IPS DF 6.9 (cell line): ENCODE measurements around the gene GUCA2A.

ENCODE experiments used
- DNase-seq: peaks from one replicate; pipeline ENCODE4 v3.0.0-alpha.2; 2013; ENCODE audit warnings: low read depth, low spot score
- H3K27ac ChIP-seq: one replicate; pipeline ENCODE4 v1.5.1; 2013; ENCODE audit warnings: low read length, control low read depth
- H3K27me3 ChIP-seq: 2 replicates; pipeline ENCODE4 v1.6.1; 2013; ENCODE audit warnings: mild to moderate bottlenecking, low read length; ENCODE audit not compliant: control insufficient read depth, insufficient read depth
- H3K36me3 ChIP-seq: 2 replicates; pipeline ENCODE4 v1.6.1; 2013; ENCODE audit warnings: low read length; ENCODE audit not compliant: control insufficient read depth, insufficient read depth
- H3K4me1 ChIP-seq: 2 replicates; pipeline ENCODE4 v1.6.1; 2013; ENCODE audit warnings: low read length; ENCODE audit not compliant: control insufficient read depth, insufficient read depth
- H3K4me3 ChIP-seq: 2 replicates; pipeline ENCODE4 v1.5.1; 2013; ENCODE audit warnings: mild to moderate bottlenecking, low read length
- H3K9me3 ChIP-seq: 2 replicates; pipeline ENCODE4 v1.6.1; 2013; ENCODE audit warnings: low read length, inconsistent platforms; ENCODE audit not compliant: control insufficient read depth, insufficient read depth
- WGBS: extraction: QIAGEN DNeasy Blood & Tissue Kit; methylation state at CpG from one replicate; pipeline ENCODE4 v1.1.7; 2013; ENCODE audit warnings: mixed read lengths, missing lambda C conversion rate; ENCODE audit not compliant: insufficient read length, insufficient coverage; 5-methylcytosine and 5-hydroxymethylcytosine counted together

Gene GUCA2A

DNA sequence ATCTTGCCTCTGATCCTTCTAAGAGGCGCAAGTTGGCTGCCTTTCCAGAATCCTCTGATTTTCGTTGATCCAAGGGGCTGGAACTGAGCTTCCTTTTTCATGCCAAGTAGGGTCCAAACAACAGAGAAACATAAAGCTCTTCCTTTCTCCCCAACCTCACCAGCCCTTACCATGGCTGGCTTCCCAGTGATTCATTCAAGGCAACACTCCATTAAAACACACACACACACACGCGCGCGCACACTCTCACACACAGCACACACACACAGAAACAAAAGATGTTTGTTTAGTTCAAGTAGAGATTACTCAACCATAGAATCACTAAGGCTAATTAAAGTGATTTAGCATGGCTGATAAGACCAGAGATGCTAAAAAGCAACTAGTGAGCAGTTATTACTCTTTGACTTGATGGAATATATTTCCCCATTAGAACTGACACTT lies 13.0 kb upstream of the GUCA2A start:
- H3K27me3 ChIP-seq: no peaks in the 10 kb centered on the region
- peaks cover 4% of the 10 kb centered on the region; the same call in 1 of the 2 replicates for H3K36me3 ChIP-seq
- no CpG with 5 or more reads among the region's 6 CpGs for WGBS
- H3K27ac ChIP-seq: no peak overlapping the region
- H3K4me3 ChIP-seq: no peak overlapping the region
- no peak for DNase-seq
- no peaks in the 10 kb centered on the region for H3K9me3 ChIP-seq
- H3K4me1 ChIP-seq: no peaks in the 10 kb centered on the region

DNA sequence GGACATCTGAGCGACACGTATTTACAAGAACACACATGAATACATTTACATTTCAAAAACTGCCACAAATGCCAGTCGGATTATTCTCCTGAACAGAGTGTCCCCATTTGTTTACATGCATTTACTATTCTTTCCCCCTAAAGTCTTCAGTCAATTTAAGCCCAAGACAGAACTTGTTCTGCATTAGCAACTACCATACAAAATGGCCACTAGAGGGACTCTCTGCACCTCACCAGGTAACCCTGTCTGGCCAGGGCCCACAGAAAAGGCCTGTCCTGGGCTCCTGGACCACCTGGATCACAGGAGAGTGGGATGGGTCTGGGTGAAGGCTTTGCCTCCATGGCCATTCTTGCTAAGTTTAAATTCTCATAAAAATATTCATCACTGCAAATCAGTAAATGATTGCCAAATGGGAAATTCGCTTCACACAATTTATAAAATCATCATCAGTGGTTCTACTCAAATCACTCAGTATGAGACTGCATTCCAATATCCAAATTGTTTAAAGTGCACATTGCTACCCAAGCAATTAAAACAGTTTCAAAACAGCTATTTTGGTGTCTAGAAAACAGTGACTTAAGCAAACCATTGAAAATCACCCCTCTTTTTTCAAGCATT lies 12.5 kb upstream of the GUCA2A start:
- no peaks in the 10 kb centered on the region for H3K27me3 ChIP-seq
- WGBS: no CpG with 5 or more reads among the region's 4 CpGs
- H3K27ac ChIP-seq: no peak overlapping the region
- no peak for DNase-seq
- peaks cover 4% of the 10 kb centered on the region; the same call in 1 of the 2 replicates for H3K36me3 ChIP-seq
- no peaks in the 10 kb centered on the region for H3K9me3 ChIP-seq
- no peak overlapping the region for H3K4me3 ChIP-seq
- H3K4me1 ChIP-seq: no peaks in the 10 kb centered on the region

DNA sequence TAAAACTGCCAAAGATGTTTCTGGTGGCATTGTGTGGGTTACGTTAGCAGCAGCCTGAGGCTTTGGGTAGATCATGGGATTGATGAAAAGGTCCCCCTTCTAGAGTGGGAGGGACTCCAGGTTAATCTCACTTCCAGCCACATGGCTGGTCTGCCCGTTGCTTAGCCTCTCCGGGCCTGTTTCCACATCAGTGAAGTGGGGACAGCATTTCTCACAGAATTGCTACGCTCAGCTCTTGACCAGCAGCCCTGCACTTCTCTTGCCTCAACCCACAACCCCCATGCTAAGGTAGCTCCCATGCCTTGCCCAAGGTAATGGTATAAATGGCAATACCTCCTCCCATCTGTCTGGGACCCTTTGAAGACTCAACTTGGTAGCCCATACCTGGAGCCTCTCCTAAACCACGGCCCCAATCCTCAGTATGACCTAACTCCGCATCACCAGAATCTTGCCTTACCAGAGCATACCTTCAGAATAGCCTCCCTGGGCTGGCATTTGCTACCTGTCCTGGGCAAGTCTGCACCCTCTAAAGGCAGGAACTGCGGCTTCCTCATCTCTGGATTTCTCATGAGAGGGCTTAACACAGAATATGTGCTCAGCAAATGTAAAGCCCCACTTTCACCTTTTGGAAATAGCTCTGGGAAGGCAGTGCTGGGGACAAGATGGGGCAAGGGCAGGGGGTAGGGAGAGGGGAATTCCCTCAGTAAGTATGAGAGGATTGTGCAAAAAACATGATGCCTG lies 10.9 kb upstream of the GUCA2A start:
- peaks cover 3% of the 10 kb centered on the region; the same call in 1 of the 2 replicates for H3K4me1 ChIP-seq
- H3K36me3 ChIP-seq: peaks cover 4% of the 10 kb centered on the region; the same call in 1 of the 2 replicates
- WGBS: no CpG with 5 or more reads among the region's 7 CpGs
- no peaks in the 10 kb centered on the region for H3K9me3 ChIP-seq
- no peak overlapping the region for H3K4me3 ChIP-seq
- no peaks in the 10 kb centered on the region for H3K27me3 ChIP-seq
- no peak overlapping the region for H3K27ac ChIP-seq
- DNase-seq: no peak

DNA sequence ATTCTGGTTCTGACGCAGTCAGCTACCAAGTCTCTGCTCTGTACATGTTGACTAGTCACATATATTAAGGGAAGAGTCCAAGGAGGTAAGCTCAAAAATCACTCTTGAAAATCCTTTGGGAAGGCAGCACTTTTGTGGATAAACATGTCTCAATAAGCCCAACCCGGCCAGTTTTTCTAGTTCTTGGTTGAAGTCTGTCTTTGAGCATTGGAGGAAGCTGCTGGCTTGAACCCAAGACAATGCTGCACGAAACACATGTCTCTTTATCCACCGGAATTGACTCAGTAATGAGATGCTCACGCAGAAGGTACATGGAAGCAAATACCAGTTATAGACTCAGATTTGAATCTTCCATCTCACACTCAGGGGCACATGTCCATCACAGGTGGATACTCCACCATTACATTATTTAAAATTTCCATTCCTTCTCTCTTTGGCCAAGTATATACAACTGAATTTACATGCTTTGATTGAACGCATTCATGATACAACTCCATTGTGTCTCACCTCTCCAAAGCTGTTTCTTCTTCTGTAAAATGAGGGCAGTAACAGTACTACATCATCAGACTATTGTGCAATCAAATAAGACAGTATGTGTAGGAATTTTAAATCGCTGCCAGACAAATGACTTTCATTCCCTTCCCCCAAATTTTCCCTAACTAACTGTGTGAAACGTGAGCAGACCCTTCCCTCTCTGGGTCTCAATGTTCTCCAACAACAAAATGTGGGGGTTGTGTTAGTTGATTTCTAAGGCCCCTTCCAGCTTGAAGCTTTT lies 9.6 kb upstream of the GUCA2A start:
- Histone ChIP-seq H3K36me3 (no peaks in the 10 kb centered on the region), H3K9me3 (no peaks in the 10 kb centered on the region), H3K4me3 (no peak overlapping the region), H3K4me1 (peaks cover 3% of the 10 kb centered on the region; the same call in 1 of the 2 replicates), H3K27me3 (no peaks in the 10 kb centered on the region), H3K27ac (no peak overlapping the region)
- no peak for DNase-seq
- no CpG with 5 or more reads among the region's 8 CpGs for WGBS

DNA sequence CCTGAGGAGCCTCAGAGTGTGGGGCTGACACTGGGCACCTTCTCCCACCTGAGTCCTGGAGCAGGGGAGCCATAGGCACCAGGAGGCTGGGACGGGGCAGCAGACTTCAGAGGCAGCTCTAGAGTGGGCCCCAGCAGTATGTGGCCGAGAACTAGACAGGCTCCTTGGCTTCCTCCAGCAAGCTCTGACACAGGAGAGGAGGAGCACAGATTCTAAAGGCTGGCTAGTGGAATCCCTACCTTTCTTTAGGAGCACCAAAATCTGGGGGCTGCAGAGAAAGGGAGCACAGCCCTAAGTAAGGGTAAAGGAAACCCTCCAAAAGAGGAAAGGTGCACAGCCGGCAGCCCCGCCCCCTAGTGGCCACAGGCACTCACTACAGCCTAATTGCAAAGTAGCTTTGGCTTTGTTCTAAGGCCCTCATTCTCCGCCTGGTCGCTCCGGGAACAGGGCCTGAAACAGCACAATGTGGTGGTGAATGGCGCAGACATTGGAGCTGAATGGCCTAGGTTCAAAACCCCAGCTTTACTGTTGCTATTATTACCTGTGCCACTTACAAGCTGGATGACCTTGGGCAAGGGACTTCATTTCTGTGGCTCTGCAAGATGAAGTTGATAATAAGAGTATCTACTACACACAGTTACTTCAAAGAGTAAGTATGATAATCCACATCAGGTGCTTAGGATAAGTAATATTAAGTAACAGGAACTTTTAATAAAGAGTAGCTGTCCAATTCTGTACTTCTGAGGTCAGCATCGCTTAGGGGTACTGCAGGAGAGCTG lies 8.8 kb upstream of the GUCA2A start:
- Histone ChIP-seq H3K36me3 (no peaks in the 10 kb centered on the region), H3K9me3 (no peaks in the 10 kb centered on the region), H3K27ac (no peak overlapping the region), H3K27me3 (no peaks in the 10 kb centered on the region), H3K4me3 (no peak overlapping the region), H3K4me1 (peaks cover 3% of the 10 kb centered on the region; the same call in 1 of the 2 replicates)
- WGBS: no CpG with 5 or more reads among the region's 9 CpGs
- DNase-seq: peak; percentile 52

DNA sequence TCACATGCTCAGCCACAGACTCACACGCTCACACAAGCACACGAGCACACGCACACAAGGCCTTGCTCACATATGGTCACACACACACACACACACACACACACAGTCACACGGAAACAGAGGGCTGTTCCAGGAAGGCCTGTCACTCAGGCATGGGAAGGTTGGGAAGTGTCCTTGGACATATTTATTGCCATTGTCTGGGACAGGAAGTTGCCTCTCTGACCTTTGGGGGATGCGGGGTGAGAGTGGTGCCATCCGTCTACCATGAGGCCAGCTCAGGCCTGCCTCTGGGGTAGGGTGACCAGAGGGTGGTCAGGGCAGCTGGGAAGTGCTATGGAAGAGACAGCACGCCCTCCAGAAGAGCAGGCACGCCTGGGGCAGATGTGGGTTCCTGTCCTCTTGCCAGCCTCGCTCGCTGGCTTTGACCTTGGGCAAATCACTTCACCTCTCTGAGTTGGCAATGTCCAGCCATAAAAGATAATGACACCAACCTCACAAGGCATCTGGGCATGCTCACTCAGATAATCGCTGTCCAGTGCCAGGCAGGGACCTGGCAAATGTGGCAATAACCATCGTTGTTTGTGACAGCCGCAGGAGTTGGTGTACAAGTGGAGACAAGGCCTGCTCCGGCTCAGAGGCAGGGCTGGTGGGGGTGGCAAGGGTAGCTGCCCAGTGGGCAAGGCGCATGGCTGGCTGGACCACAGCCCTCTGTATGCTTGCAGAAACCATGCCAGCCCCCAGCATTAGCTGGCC lies 8.0 kb upstream of the GUCA2A start:
- no peak for DNase-seq
- H3K4me3 ChIP-seq: no peak overlapping the region

DNA sequence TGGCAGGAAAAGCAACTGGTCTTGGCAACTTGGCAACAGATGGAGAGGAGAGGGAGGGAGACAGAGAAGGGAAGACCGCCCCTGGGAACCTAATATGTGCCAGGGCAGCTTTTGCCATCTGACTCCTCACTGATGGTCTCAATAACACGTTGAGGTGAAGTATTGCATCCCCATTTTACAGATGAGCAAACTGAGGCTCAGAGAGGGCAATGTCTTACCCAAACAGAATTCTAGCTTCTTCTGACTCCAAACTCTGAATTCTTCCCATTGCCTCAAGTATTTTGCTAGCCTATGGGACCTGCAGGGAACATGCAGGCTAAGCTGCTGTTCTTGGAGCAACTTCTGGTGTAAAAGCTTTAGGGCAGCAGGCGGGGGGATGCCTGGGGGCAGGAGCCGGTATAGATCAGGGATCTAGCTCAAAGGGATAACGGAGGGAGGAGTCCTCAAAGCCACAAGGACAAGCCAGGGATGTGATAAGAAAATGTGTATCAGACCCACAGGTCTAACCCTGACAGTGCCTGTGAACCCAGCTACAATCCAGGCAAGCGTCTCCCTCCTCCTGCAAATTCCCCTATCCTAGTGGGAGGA lies 7.2 kb upstream of the GUCA2A start:
- WGBS: no CpG with 5 or more reads among the region's 6 CpGs
- Histone ChIP-seq H3K9me3 (no peaks in the 10 kb centered on the region), H3K4me1 (peaks cover 3% of the 10 kb centered on the region), H3K4me3 (no peak overlapping the region), H3K27ac (no peak overlapping the region), H3K36me3 (no peaks in the 10 kb centered on the region), H3K27me3 (no peaks in the 10 kb centered on the region)
- DNase-seq: no peak

More for the DNA sequence above, 8.0 kb upstream of the GUCA2A start:
- Histone ChIP-seq H3K36me3 (no peaks in the 10 kb centered on the region), H3K27ac (no peak overlapping the region), H3K9me3 (no peaks in the 10 kb centered on the region), H3K4me1 (peaks cover 3% of the 10 kb centered on the region), H3K27me3 (no peaks in the 10 kb centered on the region)
- WGBS: no CpG with 5 or more reads among the region's 15 CpGs

DNA sequence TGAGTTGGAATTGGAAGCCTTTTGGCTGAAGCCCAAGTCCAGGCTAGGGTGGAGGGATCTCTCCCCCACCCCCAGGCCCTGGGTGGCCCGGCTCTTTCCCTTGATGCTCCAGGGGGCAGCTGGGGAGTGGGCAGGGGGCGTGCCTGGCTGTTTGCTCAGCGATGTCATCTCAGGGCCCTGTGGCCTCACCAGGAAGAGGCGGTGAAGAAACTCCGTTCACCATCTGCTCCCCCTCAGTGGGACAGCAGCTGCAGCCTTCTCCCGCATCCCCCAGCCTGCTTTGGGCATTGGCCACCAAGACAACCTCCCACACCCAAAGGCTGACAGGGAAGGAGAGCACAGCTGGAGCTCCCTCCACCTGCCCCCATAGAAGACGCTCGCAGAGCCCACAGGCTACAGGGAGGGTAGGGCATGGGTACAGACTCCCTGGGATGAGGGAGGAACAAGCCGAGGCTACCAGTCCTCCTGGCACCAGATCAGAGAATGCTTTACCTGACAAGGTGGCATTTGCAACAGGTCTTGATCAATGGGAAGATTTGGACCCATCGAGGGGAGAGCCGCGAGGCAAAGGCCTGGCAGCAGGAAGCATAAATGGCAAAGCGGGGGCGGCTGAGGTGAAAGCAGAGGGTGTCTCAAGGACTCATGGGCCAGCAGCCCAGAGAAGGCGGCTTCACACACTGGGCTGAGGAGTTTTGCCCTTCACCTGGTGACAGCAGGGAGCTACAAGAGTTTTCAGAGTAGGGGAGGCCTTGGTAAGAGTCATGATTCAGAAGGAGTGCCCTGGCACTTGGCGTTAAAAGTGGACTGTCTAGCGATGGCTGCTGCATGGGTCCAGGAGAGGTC lies 6.5 kb upstream of the GUCA2A start:
- WGBS: no CpG with 5 or more reads among the region's 17 CpGs
- H3K27me3 ChIP-seq: no peaks in the 10 kb centered on the region
- H3K27ac ChIP-seq: no peak overlapping the region
- peaks cover 3% of the 10 kb centered on the region for H3K4me1 ChIP-seq
- no peaks in the 10 kb centered on the region for H3K36me3 ChIP-seq
- no peak overlapping the region for H3K4me3 ChIP-seq
- DNase-seq: no peak
- H3K9me3 ChIP-seq: no peaks in the 10 kb centered on the region

DNA sequence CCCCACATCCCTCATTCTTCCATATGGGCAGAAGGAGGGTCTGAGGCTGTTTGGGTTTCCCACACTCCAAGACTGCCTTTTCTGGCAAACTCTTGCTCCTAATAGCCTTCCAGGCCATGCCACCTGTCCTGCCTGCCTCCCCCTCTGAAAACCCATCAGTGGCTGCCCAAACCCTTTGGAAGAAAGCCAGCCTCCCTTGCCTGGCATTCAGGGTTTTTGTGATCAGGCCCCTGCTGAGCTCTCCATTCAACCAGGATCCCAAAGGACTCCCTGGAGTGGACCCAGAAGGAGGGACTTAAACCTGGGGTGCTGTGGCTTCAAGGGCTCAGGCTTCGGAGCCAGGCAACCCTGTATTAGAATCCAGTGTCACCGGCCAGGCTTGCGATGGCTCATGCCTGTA lies 4.2 kb upstream of the GUCA2A start:
- H3K36me3 ChIP-seq: no peaks in the 10 kb centered on the region
- no peak overlapping the region for H3K27ac ChIP-seq
- no peak for DNase-seq
- H3K4me1 ChIP-seq: peaks cover 3% of the 10 kb centered on the region
- H3K27me3 ChIP-seq: no peaks in the 10 kb centered on the region
- H3K9me3 ChIP-seq: no peaks in the 10 kb centered on the region
- H3K4me3 ChIP-seq: no peak overlapping the region
- WGBS: no CpG with 5 or more reads among the region's 3 CpGs
